ENCODE measurements around the gene EIF2S2. TPM values are rescaled to one million over a fixed set of nuclear protein-coding genes. Genes with fewer than 3 reads are reported as not detected.

The EIF2S2 gene
- total RNA-seq, 1 donor: 115 TPM

- H3K4me3 ChIP-seq (ENCODE audit: low read depth, low read length): peak overlapping the region; percentile 99
- no peak for TF ChIP-seq CTCF (IDR thresholded peaks at IDR 0.05; ENCODE audit: insufficient read depth, low read depth, low read length)
- DNase-seq (ENCODE audit: low read depth): peak; percentile 85
These were observed 608 bp upstream of the EIF2S2 start for GRCh38 chr20:34112600-34113101.

- H3K4me3 ChIP-seq (ENCODE audit: low read depth, low read length): peak overlapping the region; percentile 99
- peak; percentile 92 for DNase-seq (ENCODE audit: low read depth)
- TF ChIP-seq CTCF (IDR thresholded peaks at IDR 0.05; ENCODE audit: insufficient read depth, low read depth, low read length): no peak
These were observed 1.1 kb downstream of the EIF2S2 start for GRCh38 chr20:34110745-34111641.

DNA sequence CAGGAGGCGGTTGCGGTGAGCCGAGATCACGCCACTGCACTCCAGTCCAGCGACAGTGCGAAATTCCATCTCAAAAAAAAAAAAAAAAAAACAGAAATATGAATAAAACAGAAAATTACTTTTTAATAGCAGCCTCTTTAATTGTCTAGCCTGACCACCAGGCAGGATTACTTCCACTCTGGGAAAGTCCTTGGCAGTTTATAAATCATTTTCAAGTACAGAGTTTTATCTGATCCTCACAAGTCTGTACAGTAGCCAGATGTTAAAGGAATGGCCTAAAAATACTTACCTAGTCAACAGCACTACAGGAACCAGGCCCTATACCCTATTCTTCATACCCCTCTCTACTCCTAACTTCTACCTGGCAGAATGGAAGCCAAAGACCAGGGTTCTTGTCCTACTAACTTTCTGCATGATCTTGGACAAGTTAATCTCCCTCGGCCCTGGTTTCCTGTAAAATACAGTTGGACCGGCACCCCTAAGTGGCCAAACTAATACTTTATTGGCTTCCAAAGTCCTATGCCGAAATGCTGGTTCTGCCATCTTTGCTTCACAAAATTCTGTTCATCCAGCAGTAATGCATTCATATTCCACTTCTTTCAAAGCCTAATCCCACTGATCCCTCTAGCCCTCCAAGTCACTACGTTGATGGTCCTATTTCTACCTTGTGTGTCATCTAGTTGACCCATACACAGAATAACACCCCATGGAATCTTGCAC lies 1.9 kb downstream of the EIF2S2 start:
- no peak for TF ChIP-seq CTCF (IDR thresholded peaks at IDR 0.05; ENCODE audit: insufficient read depth, low read depth, low read length)
- DNase-seq (ENCODE audit: low read depth): peak; percentile 61
- H3K4me3 ChIP-seq (ENCODE audit: low read depth, low read length): peak overlapping the region; percentile 99

- H3K4me3 ChIP-seq (ENCODE audit: low read depth, low read length): peak overlapping the region; percentile 4
- no peak for DNase-seq (ENCODE audit: low read depth)
- no peak for TF ChIP-seq CTCF (IDR thresholded peaks at IDR 0.05; ENCODE audit: insufficient read depth, low read depth, low read length)
These were observed 2.6 kb downstream of the EIF2S2 start for GRCh38 chr20:34109442-34109841.

DNA sequence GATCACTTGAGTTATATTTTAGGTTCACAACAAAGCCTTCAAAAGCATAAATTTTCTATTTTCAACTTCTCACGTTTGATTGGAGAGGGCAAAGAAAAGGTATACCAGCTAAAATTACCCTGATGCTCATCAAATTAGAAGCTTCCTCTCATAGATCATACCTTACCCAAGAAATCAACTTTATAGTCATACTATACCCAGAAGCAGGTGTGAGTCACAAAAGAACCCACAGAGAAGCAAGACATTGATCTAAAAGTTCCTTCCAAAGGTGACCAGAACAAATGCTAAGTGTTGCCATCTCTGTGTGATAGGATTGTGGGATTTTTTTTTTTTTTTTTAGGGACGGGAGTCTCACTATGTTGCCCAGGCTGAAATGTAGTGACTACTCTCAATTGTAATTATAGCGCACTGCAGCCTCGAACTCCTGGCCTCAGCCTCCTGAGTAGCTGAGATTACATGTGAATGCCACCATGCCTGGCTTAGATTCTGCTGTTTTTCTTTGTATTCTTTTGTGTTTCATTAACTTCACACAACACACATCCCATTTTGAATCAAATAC lies 3.3 kb downstream of the EIF2S2 start:
- TF ChIP-seq CTCF (IDR thresholded peaks at IDR 0.05; ENCODE audit: insufficient read depth, low read depth, low read length): no peak
- H3K4me3 ChIP-seq (ENCODE audit: low read depth, low read length): no peak overlapping the region
- DNase-seq (ENCODE audit: low read depth): no peak

DNA sequence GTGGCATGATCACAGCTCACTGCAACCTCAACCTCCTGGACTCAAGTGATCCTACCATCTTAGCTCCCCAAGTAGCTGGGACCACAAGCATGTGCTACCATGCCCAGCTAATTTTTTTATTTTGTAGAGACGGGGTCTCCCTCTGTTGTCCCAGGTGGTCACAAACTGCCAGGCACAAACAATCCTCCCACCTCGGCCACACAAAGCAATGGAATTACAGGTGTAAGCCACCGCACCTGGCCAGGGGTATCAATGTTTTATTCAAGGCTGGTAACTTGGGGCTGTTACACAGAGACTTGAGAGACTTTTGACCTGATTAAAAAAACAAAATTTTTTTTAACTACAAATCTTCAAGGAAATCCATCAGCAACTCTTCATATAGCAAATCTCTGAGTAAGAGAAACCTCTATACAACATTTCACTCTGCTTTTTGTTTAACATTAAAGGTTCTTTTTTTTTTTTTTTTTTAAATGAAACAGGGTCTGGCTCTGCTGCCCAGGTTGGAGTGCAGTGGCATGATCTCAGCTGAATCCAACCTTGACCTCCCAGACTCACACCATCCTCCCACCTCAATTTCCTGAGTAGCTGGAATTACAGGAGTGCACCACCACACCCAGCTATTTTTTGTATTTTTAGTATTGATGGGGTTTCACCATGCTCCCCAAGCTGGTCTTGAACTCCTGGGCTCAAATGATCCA lies 5.9 kb downstream of the EIF2S2 start:
- DNase-seq (ENCODE audit: low read depth): no peak
- no peak for TF ChIP-seq CTCF (IDR thresholded peaks at IDR 0.05; ENCODE audit: insufficient read depth, low read depth, low read length)
- H3K4me3 ChIP-seq (ENCODE audit: low read depth, low read length): no peak overlapping the region
